Colonic mucosa (tissue), 4 donors: ENCODE measurements around the gene HNRNPL. TPM values are rescaled to one million over a fixed set of nuclear protein-coding genes. Genes with fewer than 3 reads are reported as not detected.

Experiments used
- DNase-seq: peaks from one replicate; pipeline ENCODE4 v3.0.0-alpha.2; 2020
- H3K27ac ChIP-seq: fragments of 200-600 bp; one replicate; pipeline ENCODE4 v1.8.0; 2021
- H3K27me3 ChIP-seq: fragments of 200-600 bp; one replicate; pipeline ENCODE4 v1.8.0; 2021
- H3K36me3 ChIP-seq: fragments of 200-600 bp; one replicate; pipeline ENCODE4 v1.8.0; 2021
- H3K4me1 ChIP-seq: fragments of 200-600 bp; one replicate; pipeline ENCODE4 v1.8.0; 2021; ENCODE audit warnings: mild to moderate bottlenecking
- H3K4me3 ChIP-seq: fragments of 200-600 bp; one replicate; pipeline ENCODE4 v1.8.0; 2021
- H3K9ac ChIP-seq, 2 donors: one replicate each; pipeline ENCODE4 v1.7.0; 2013; ENCODE audit warnings: control low read depth in 2 of 2, low read depth in 2 of 2, low read length in 2 of 2
- H3K9me3 ChIP-seq: fragments of 200-600 bp; one replicate; pipeline ENCODE4 v1.8.0; 2021
- CTCF ChIP-seq: fragments of 200-600 bp; IDR thresholded peaks from one replicate; pipeline ENCODE4 v1.8.0; 2022; ENCODE audit warnings: antibody characterized with exemption, mild to moderate bottlenecking
- intact Hi-C: fragments of 100-400 bp; cut with DNase I; formaldehyde crosslinking; loops from one replicate; pipeline ENCODE4 v1.14.1; 2022
- total RNA-seq, 2 donors: library from RNA; stranded (reverse); fragmentation: NEBNext Ultra II Directional in 1 of 2; extraction: Animal tissue kit (Norgen Biotek cat#: 25700) in 1 of 2; gene quantifications; one replicate each; pipeline ENCODE4 v1.2.1, GENCODE V29; 2021
- donor health status: healthy.
- donor health status: DM: no; HTN: no; CAD: no.
- donor health status: DM: no; HTN: no; CAD: no.

Gene HNRNPL
- total RNA-seq, 2 donors from 2014 or later: 305 to 418 TPM

- DNase-seq: no peak
- intact Hi-C loops: no loop called here
- Histone ChIP-seq H3K9me3 (no peaks in the 10 kb centered on the region), H3K36me3 (peaks cover 60% of the 10 kb centered on the region), H3K9ac (no peak overlapping the region), H3K27ac (no peak overlapping the region), H3K4me3 (no peak overlapping the region), H3K4me1 (no peaks in the 10 kb centered on the region), H3K27me3 (no peaks in the 10 kb centered on the region)
- TF ChIP-seq CTCF: no peak
These were observed 9.8 kb downstream of the HNRNPL start for GRCh38 chr19:38839816-38840582.

GRCh38 chr19:38838986-38839761, 10.6 kb downstream of the HNRNPL start:
- no peak for TF ChIP-seq CTCF
- DNase-seq: no peak
- H3K27ac ChIP-seq: no peak overlapping the region
- no peaks in the 10 kb centered on the region for H3K4me1 ChIP-seq
- no peak overlapping the region for H3K4me3 ChIP-seq
- intact Hi-C loops: no loop called here
- H3K9me3 ChIP-seq: no peaks in the 10 kb centered on the region
- H3K27me3 ChIP-seq: no peaks in the 10 kb centered on the region
- H3K9ac ChIP-seq: no peak overlapping the region
- H3K36me3 ChIP-seq: peaks cover 54% of the 10 kb centered on the region

DNA sequence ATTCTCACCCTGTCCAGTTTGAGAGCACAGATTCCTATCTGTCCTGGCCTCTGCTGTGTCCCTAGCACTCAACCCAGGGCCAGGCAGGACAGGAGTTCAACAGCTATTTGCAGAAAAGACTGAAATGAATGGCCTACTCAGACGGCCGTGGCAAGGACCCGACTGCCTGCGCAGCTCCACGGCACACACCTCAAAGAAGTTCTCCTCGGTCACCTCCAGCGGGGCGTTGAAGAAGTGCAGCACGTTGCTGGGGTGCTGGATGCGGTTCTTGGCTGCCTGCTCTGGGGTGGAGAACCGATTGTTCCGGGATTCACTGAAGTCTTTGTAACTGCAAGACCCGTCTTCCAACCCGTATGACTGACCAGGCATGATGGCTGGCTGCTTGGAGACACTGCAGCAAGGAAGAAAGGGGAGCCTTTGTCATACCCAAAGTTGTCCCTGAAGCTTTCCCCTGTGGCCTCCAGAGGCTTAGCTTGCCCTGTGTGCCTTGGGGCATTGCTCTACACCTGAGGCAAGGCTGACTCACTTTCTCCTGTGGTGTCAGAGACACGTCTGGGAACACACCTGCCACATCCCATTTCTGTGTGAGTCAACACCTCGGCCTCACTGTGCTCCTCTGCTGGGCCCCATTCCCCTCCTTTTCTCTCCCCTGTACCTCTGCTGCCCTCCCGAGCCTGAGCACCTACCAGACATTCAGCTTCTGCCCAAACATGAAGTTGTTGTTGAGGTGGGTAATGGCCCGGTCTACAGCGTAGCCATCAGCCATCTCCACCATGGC, 11.4 kb downstream of the HNRNPL start:
- intact Hi-C loops: no loop called here
- no peak overlapping the region for H3K4me3 ChIP-seq
- DNase-seq: no peak

GRCh38 chr19:38837656-38838121, 12.1 kb downstream of the HNRNPL start:
- no peak overlapping the region for H3K4me3 ChIP-seq
- H3K36me3 ChIP-seq: peaks cover 39% of the 10 kb centered on the region
- no peaks in the 10 kb centered on the region for H3K9me3 ChIP-seq
- DNase-seq: no peak
- H3K4me1 ChIP-seq: no peaks in the 10 kb centered on the region
- TF ChIP-seq CTCF: no peak
- no peak overlapping the region for H3K27ac ChIP-seq
- H3K27me3 ChIP-seq: no peaks in the 10 kb centered on the region
- intact Hi-C loops: no loop called here
- H3K9ac ChIP-seq: peak overlapping the region in 1 of 2 donors; percentile 21

More for the DNA sequence above, 11.4 kb downstream of the HNRNPL start:
- no peak overlapping the region for H3K27ac ChIP-seq
- H3K36me3 ChIP-seq: peaks cover 46% of the 10 kb centered on the region
- TF ChIP-seq CTCF: no peak
- no peaks in the 10 kb centered on the region for H3K27me3 ChIP-seq
- peak overlapping the region in 1 of 2 donors; percentile 21 for H3K9ac ChIP-seq
- no peaks in the 10 kb centered on the region for H3K4me1 ChIP-seq
- no peaks in the 10 kb centered on the region for H3K9me3 ChIP-seq

DNA sequence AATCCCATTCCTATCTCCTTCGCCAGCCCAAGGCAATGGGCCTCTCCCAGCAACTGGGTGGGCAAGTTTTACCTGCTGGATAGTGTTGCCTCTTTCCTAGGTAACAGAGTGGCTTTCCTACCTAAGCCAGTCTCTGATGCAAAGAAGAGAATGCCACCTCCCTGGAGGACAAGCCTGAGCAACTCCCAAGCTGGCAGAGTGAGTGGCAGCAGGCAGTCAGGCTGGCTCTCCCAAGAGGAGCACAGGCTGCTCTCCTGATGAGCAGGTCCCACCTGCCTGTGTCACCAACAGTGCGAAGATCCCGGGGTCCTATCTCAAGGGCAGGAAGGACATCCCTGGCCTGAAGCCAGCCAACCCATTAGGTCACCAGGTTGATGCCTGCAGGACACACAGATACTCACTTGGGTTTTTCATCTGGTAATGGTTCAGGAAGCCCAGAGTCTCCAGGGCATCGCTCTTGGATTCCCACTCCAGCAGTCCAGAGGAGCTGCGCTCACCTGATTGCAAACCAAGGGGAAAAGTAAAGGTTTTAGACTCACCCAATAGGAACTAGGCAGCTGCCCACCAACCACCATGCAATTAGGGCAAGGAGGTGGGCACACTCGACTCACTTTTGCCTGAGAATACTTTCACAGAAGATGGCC, 12.7 kb downstream of the HNRNPL start:
- H3K4me3 ChIP-seq: no peak overlapping the region
- H3K9ac ChIP-seq: no peak overlapping the region
- H3K27me3 ChIP-seq: no peaks in the 10 kb centered on the region
- H3K4me1 ChIP-seq: no peaks in the 10 kb centered on the region
- H3K27ac ChIP-seq: no peak overlapping the region
- H3K36me3 ChIP-seq: peaks cover 34% of the 10 kb centered on the region
- no peak for TF ChIP-seq CTCF
- intact Hi-C loops: no loop called here
- H3K9me3 ChIP-seq: no peaks in the 10 kb centered on the region
- DNase-seq: no peak
